ENCODE measurements around the gene CACNG1.
"Not testable (repeated sequence)": the region's sequence is repeated elsewhere in the genome, so short reads cannot be mapped to it uniquely, and the experiment has no call there.

Gene CACNG1

DNA sequence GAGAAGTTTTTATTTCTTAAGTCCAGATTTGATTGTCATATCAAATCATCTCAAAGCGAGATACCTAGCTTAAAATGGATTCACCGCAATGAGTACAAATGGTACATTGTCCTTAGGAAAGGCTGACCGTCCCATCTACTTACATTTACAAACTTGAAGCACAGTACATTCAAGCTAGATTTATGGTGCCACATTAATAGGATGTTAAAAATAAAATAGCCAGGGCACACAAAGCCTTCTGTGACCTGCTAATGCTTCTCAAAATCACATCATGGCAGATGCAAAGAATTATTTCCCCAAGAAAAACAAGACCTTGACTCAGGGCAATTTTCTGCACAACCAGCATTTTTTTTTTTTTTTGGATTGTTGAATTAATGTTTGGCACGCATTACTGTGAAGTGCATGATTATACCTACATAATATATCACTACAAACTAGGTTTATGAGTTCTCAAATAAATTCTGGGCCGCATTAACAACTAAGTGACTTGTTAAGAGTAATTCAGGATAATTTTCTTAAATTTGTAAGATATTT is 25.3 kb downstream of the CACNG1 start:
- Mint-ChIP-seq H3K4me1 (no peaks in the 10 kb centered on the region), H3K36me3 (ENCODE audit: low read depth) (peaks cover 26% of the 10 kb centered on the region), H3K4me3 (no peak overlapping the region), H3K9me3 (no peaks in the 10 kb centered on the region), H3K27ac (no peak overlapping the region), H3K27me3 (no peaks in the 10 kb centered on the region)
- no peak for DNase-seq
- no peak for ATAC-seq

DNA sequence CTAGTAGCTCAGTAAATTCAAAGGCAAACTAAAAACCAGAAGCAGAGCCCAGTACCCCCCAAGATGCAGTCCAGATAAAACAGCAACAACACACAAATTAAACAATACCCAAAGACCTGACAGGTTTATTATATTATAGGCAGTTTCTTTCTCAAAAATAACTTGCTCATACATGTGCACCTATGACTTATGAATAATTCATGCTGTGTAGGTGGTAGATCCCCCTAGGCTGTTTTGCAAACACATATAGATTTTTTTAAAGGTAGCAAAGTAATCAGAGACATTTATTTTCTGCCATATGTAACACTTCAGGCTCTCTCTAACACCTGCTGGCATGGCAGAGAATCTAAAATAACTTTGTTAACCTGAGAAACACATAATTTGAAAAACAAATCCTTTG is 27.2 kb downstream of the CACNG1 start:
- H3K27me3 Mint-ChIP-seq = no peaks in the 10 kb centered on the region
- H3K27ac Mint-ChIP-seq = no peak overlapping the region
- H3K4me3 Mint-ChIP-seq = no peak overlapping the region
- no peak for ATAC-seq
- no peaks in the 10 kb centered on the region for H3K4me1 Mint-ChIP-seq
- peaks cover 34% of the 10 kb centered on the region for H3K36me3 Mint-ChIP-seq (ENCODE audit: low read depth)
- H3K9me3 Mint-ChIP-seq = no peaks in the 10 kb centered on the region
- no peak for DNase-seq

DNA sequence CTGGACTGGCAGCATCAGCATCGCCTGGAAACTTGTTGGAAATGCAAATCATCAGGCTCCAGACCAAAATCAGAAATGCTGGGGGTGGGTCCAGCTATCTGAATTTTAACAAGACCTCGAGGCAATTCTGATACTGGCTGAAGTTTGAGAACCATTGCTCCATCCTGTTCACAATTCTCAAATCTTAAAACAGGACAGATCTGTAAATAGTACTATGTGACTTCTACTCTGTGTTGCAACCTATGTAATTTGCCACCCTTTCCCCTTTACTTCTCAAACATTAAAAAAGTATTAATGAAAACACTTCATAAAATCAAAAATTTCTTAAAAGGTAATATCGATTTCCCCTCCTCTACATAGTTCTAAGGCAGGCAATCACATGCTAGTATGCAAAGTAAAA is 28.5 kb downstream of the CACNG1 start:
- no peaks in the 10 kb centered on the region for H3K4me1 Mint-ChIP-seq
- H3K4me3 Mint-ChIP-seq = no peak overlapping the region
- ATAC-seq (no peak), DNase-seq (no peak)
- H3K27ac Mint-ChIP-seq = no peak overlapping the region
- no peaks in the 10 kb centered on the region for H3K27me3 Mint-ChIP-seq
- H3K9me3 Mint-ChIP-seq = no peaks in the 10 kb centered on the region
- peaks cover 37% of the 10 kb centered on the region for H3K36me3 Mint-ChIP-seq (ENCODE audit: low read depth)

DNA sequence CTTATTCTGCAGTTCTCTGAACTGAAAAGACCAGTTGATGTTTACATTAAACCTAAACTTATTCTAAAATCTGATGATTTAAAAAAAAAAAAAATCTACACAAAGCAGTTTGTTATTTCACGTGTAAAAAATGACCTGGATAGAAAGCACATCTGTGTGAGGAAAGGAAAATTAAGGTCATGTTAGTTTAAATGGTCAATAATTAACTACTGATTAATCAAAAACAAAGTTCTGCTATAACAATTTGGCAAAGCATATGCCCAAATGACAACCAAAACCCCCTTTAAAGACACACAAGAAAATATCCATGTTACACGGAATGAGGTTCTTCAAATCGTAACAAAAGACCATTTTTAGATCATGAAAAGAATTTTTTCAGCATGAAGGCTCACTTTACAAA is 30.4 kb downstream of the CACNG1 start:
- ATAC-seq (no peak), DNase-seq (no peak)
- Mint-ChIP-seq H3K9me3 (no peaks in the 10 kb centered on the region), H3K4me1 (no peaks in the 10 kb centered on the region), H3K36me3 (ENCODE audit: low read depth) (peaks cover 37% of the 10 kb centered on the region), H3K27ac (no peak overlapping the region), H3K27me3 (no peaks in the 10 kb centered on the region), H3K4me3 (no peak overlapping the region)

DNA sequence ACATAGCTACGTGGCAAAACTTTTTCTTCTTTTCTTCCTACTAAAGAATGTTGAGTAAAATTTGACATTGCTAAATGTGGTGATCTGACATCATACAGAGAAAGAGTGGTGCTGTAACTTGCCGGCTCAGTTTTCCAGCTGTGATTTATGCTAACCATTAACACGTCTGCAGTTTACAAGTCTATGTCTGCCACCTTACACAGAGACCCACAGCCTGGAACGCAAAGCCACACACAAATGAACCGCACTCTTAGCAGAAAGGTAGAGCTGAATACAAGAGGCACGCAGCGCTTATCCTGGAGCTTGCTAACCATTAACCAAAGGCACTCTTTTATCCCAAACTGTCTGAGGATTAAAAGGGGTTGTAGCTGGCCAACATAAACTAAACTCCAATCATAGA is 31.9 kb downstream of the CACNG1 start:
- Mint-ChIP-seq H3K4me3 (no peak overlapping the region), H3K4me1 (peaks cover 3% of the 10 kb centered on the region), H3K9me3 (no peaks in the 10 kb centered on the region), H3K36me3 (ENCODE audit: low read depth) (peaks cover 37% of the 10 kb centered on the region), H3K27me3 (no peaks in the 10 kb centered on the region), H3K27ac (no peak overlapping the region)
- no peak for ATAC-seq
- DNase-seq = no peak

DNA sequence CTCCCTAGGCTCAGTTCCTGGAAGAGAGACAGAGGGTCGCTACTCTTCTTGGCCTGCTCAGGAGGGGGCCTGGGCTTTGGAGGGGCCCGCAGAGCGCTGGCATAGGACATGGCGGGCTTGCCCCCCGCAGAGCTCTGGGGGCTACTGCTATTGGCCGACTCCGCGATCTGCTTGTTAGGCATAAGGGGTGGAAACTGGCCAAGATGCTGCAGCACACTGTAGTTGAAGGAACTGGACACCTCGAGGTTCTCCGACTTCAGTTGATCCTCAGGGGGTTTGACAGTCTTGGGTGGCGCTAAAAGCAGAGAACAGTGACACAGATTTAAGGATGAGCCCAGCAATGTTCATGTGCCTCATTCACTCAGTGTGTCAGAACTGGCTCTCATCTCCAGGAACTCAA is 33.9 kb downstream of the CACNG1 start:
- Mint-ChIP-seq H3K27ac (no peak overlapping the region), H3K4me1 (peaks cover 13% of the 10 kb centered on the region), H3K4me3 (no peak overlapping the region), H3K9me3 (no peaks in the 10 kb centered on the region), H3K27me3 (no peaks in the 10 kb centered on the region), H3K36me3 (ENCODE audit: low read depth) (peaks cover 24% of the 10 kb centered on the region)
- no peak for DNase-seq
- ATAC-seq = no peak

DNA sequence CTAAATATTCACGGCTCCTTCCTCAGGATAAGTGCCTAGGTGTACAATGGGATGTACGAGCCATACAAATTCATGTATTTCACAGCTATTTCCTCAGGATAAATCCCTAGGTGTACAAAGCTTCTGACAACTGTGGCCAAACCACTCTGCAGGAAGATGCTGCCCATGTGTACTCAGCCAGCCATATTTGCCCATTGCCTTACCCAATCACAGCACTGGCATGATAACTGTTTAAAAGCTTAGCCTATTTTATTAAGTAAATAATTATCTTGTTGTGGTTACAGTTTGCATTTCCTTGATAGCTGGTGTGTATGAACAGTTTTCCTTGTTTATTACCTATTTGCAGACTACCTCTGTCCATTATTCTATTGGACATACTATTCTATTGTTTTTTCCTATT is 35.1 kb downstream of the CACNG1 start:
- no peaks in the 10 kb centered on the region for H3K9me3 Mint-ChIP-seq
- H3K27me3 Mint-ChIP-seq = no peaks in the 10 kb centered on the region
- peaks cover 18% of the 10 kb centered on the region for H3K4me1 Mint-ChIP-seq
- ATAC-seq (no peak), DNase-seq (no peak)
- no peak overlapping the region for H3K27ac Mint-ChIP-seq
- H3K4me3 Mint-ChIP-seq = no peak overlapping the region
- H3K36me3 Mint-ChIP-seq (ENCODE audit: low read depth) = peaks cover 21% of the 10 kb centered on the region

DNA sequence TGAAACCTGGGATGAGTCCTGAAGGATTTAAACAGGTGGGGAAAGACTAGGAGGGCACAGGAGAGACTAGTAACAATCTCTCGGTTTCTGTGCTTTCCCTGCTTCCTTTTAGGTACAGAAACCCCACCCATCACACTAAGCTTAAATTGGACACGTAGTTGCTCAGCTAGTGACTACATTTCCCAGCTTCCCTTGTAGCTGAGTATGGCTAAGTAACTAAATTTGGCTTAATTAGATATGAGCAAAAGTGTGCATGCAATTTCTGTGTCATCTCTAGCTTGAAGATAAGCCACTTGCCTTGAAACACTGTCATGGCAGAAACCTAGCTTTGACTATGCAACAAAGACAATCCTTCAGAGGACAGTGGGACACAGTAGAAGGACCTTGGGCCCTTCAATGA is 36.5 kb downstream of the CACNG1 start:
- ATAC-seq (no peak), DNase-seq (no peak)
- no peaks in the 10 kb centered on the region for H3K9me3 Mint-ChIP-seq
- H3K27ac Mint-ChIP-seq = no peak overlapping the region
- peaks cover 21% of the 10 kb centered on the region for H3K36me3 Mint-ChIP-seq (ENCODE audit: low read depth)
- no peaks in the 10 kb centered on the region for H3K27me3 Mint-ChIP-seq
- H3K4me1 Mint-ChIP-seq = peaks cover 18% of the 10 kb centered on the region
- no peak overlapping the region for H3K4me3 Mint-ChIP-seq

DNA sequence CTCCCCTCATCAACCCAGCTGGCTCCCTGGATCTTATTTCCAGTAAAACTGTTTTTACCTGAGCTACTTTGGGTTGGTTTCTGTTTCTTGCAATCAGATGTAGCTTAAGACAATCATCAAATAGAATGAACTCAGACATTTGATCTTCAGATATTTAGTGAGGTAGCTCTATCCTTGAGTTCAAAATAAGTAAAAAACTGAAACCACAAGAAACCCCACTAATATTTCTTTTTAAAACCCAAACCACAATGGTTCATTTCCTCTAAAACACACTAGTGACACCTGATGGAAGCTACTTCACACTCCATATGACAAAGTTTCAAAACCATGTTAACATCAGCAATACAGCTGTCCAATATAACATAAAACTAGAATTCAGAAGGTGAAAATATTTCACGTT is 37.8 kb downstream of the CACNG1 start:
- ATAC-seq (no peak), DNase-seq (no peak)
- Mint-ChIP-seq H3K27ac (peak overlapping the region; percentile 60), H3K4me3 (no peak overlapping the region), H3K36me3 (ENCODE audit: low read depth) (peaks cover 21% of the 10 kb centered on the region), H3K27me3 (no peaks in the 10 kb centered on the region), H3K4me1 (peaks cover 18% of the 10 kb centered on the region), H3K9me3 (no peaks in the 10 kb centered on the region)

DNA sequence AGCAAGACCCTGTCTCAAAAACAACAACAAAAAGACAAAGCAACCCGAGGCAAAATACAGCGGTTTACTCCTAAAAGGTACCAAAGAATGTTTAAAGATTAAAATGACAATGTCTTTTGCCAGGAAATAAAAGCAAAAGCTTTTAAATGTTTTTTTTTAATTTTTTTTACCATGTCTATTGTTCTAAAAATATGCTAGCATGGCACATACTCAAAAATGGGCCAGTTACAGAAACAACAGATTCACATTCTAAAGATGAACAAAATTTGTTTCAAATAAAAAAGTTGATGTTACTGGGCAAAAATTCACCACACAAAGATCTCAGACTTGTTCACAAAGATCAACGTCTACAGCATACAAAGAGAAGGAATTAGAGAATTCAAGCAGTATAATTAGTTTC is 41.1 kb downstream of the CACNG1 start:
- Mint-ChIP-seq H3K27ac (no peak overlapping the region), H3K4me1 (peaks cover 18% of the 10 kb centered on the region), H3K36me3 (ENCODE audit: low read depth) (peaks cover 24% of the 10 kb centered on the region), H3K4me3 (no peak overlapping the region), H3K27me3 (no peaks in the 10 kb centered on the region), H3K9me3 (no peaks in the 10 kb centered on the region)
- no peak for ATAC-seq
- DNase-seq = no peak

DNA sequence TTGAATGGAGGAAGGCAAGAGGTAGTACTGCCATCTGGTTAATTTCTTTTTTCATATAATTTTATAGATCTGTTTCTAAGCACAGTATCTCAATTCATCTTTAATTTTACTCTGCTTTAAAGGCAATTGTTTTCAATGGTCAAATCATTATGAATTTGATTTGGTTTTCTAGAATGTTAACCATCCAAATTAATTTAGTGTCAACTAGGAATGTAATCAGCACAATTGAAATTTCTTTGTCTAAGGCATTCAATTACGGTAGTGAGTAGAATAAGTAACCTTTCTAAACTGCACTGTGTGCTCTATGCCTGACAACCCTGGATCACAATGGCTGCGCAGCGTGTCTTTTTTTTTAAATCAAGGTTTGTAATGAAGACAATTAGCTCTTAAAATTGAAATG is 44.3 kb downstream of the CACNG1 start:
- no peaks in the 10 kb centered on the region for H3K9me3 Mint-ChIP-seq
- no peaks in the 10 kb centered on the region for H3K27me3 Mint-ChIP-seq
- no peak for ATAC-seq
- no peak overlapping the region for H3K27ac Mint-ChIP-seq
- peaks cover 30% of the 10 kb centered on the region for H3K36me3 Mint-ChIP-seq (ENCODE audit: low read depth)
- H3K4me3 Mint-ChIP-seq = no peak overlapping the region
- peaks cover 8% of the 10 kb centered on the region for H3K4me1 Mint-ChIP-seq
- DNase-seq = no peak

DNA sequence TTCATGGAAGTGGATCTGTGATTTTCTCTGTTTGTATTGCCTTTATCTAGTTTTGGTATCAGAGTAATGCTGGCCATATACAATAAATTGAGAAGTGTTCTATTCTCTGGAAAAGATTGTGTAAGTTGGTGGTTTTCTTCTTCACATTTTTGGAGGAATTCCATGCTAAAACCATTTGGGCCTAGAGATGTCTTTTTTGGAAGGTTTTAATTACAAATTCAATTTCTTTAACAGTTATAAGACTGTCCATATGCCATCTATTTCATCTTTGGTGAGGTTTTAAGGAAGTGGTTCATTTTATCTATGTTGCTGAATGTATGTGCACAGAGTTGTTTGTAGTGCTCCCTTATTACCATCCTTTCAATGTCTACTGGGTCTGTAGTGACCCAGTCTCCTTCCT is 46.0 kb downstream of the CACNG1 start:
- no peak overlapping the region for H3K4me3 Mint-ChIP-seq
- H3K9me3 Mint-ChIP-seq = no peaks in the 10 kb centered on the region
- H3K4me1 Mint-ChIP-seq = peaks cover 14% of the 10 kb centered on the region
- no peak for ATAC-seq
- H3K27ac Mint-ChIP-seq = no peak overlapping the region
- no peak for DNase-seq
- peaks cover 39% of the 10 kb centered on the region for H3K36me3 Mint-ChIP-seq (ENCODE audit: low read depth)
- no peaks in the 10 kb centered on the region for H3K27me3 Mint-ChIP-seq

DNA sequence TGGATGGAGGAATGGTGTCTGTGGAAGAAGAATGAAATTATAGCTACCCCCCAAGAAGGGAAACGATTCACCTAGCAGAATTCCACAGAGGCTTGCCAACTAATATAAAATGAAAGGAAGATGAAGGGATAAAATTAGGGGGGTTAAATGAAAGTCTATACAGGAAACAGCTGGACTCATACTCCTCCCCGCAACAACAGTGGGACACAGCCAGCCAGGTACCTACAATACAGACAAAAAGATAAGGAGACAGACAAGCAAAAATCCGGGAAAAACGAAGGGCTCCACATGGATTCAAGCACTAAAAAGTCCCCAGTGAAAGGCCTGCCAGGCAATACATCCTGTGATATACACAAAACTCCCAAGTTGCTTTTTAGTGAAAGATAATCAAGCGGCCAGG is 47.9 kb downstream of the CACNG1 start:
- Mint-ChIP-seq H3K9me3 (no peaks in the 10 kb centered on the region), H3K36me3 (ENCODE audit: low read depth) (peaks cover 36% of the 10 kb centered on the region), H3K27me3 (no peaks in the 10 kb centered on the region), H3K27ac (no peak overlapping the region), H3K4me1 (peaks cover 26% of the 10 kb centered on the region), H3K4me3 (no peak overlapping the region)
- ATAC-seq (no peak), DNase-seq (no peak)

DNA sequence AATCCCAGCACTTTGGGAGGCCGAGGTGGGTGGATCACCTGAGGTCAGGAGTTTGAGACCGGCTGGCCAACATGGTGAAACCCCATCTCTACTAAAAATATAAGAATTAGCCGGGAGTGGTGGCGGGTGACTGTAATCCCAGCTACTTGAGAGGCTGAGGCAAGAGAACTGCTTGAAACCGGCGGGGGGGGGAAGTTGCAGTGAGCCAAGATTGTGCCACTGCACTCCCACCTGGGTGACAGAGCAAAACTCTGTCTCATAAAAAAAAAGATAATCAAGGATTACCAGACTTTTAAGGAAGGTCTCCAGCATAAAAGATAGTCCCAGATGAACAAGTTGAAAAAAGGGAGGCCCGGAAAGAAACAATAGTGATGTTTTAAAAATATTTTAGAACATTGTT is 48.4 kb downstream of the CACNG1 start:
- not testable (repeated sequence) for H3K9me3 Mint-ChIP-seq, H3K27ac Mint-ChIP-seq, DNase-seq, ATAC-seq, H3K4me3 Mint-ChIP-seq, H3K27me3 Mint-ChIP-seq
- H3K4me1 Mint-ChIP-seq = peaks cover 26% of the 10 kb centered on the region
- peaks cover 33% of the 10 kb centered on the region for H3K36me3 Mint-ChIP-seq (ENCODE audit: low read depth)

DNA sequence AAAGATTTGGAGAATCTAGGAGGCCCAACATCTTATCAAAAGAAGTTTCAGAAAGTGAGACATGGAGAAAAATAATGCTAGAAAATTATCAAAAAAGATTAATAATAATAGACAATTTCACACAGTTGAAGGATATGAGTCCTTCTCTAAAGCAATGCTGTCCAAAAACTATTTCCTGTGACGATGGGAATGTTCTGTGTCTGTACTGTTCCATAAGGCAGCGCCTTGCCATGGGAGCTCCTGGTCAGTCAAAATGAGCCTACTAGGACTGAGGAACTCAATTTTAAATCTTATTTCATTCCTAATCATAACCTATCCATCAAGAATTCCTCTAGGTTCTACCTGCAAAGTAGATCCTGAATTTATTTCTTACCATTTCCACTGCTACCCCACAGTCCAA is 49.0 kb downstream of the CACNG1 start:
- H3K9me3 Mint-ChIP-seq = no peaks in the 10 kb centered on the region
- no peak for DNase-seq
- peaks cover 32% of the 10 kb centered on the region for H3K36me3 Mint-ChIP-seq (ENCODE audit: low read depth)
- no peak for ATAC-seq
- H3K27ac Mint-ChIP-seq = no peak overlapping the region
- H3K4me1 Mint-ChIP-seq = peaks cover 30% of the 10 kb centered on the region
- no peaks in the 10 kb centered on the region for H3K27me3 Mint-ChIP-seq
- H3K4me3 Mint-ChIP-seq = no peak overlapping the region

DNA sequence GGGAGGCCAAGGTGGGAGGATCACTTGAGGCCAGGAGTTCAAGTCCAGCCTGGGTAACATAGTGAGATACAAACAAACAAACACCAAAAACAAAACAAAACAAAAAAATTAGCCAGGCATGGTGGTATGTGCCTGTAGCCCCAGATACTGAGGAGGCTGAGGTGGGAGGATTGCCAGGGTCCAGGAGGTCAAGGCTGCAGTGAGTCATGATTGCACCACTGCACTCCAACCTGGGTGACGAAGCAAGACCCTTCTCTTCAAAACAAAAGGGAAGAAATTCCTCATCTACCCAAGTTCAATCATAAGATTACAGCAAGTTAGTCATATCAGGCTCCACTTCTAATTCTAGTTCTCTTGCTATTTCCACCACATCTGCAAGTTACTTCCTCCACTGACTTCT is 50.9 kb downstream of the CACNG1 start:
- not testable (repeated sequence) for H3K27me3 Mint-ChIP-seq, H3K27ac Mint-ChIP-seq, DNase-seq, ATAC-seq, H3K9me3 Mint-ChIP-seq, H3K4me3 Mint-ChIP-seq
- H3K36me3 Mint-ChIP-seq (ENCODE audit: low read depth) = peaks cover 31% of the 10 kb centered on the region
- H3K4me1 Mint-ChIP-seq = peaks cover 34% of the 10 kb centered on the region

All from activated naive CD8-positive, alpha-beta T cell treated with anti-CD3 and anti-CD28 coated beads, Interleukin-2, amount 50 U/mL, for 24 hours (primary cell).